OCI-M2 (cell line): Measurements from ENCODE around the gene CORO2B.

ENCODE experiments used
- DNase-seq: peaks from one replicate; lab custom pipeline; 2025; ENCODE audit not compliant: unreplicated experiment; lab: John Stamatoyannopoulos, UW

Gene CORO2B

DNA sequence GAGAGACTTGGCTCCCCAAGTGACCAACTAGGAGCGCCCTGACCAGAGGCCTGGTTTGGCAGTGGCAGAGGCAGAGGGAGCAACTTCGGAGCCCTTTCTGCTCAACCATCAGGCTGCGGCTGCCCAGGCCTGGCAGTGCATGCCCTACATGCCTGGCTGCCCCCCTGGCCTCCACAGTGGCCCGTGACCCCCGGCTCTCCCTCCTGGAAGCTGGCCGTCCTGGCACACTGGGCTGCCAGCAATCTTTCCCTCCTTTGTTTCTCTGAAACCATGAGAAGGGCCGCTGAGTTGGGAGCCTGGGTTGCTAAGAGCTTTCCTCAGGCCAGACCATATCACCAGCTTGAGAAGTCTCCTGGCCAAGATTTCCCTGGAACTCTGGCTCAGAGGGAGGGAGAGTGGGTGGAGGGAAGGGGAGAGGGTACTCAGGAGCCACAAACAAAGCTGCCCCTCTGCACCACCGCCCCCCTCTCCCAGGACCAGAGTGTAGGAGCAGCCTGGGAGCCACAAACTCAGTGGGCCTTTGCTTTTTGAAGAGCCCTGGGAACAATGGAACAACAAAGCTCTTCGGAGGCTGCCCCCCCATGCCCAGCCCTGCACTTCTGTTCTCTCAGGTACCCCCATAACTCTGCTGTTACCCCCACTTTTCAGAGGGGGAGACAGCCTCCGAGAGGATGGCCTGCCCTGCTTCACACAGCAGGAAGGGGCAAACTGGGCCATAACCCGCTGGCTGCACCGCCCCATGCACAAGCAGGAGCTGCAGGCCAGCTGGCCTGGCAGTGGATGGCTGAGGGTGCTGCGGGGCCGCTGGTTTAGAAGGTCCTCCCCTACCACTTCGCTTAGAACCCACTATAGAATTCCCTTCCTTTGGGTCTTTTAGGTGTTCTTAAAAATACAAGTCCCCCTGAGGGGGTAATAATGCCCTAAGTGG lies 11.3 kb downstream of the CORO2B start:
- no peak for DNase-seq

DNA sequence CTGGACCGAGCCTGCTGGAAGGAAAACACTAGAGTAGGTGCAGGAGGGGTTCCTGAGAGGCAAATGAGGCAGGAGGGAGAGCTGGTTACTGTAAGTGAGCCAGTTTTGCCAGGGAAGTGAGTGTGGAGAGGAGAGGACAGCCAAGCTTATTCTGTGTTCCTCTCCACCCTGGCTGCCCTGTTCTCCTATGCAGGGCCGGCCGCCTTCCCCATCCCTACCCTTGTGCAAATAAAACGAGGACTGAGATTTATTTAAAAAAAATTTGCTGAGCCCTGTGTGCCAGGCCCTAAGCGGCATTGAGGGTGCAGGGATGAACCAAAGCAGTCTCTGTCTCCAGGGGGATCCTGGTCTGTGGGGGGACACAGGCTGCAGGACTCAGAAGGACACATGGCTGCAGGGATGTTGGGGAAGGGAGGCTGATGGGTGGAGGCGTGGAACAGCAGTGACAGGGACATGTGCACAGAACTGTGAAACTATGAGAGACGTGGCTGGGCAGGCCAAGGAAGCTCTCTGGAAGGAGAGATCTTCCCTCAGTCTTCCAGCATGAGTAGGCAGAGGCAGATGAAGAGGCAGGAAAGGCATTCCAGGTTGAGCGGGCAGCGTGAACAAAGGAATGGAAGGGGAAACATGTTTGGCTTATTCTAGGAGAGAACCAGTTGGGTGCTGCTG lies 12.1 kb downstream of the CORO2B start:
- no peak for DNase-seq

- no peak for DNase-seq
Measured at GRCh38 chr15:68592054-68592453, 13.3 kb downstream of the CORO2B start.

DNA sequence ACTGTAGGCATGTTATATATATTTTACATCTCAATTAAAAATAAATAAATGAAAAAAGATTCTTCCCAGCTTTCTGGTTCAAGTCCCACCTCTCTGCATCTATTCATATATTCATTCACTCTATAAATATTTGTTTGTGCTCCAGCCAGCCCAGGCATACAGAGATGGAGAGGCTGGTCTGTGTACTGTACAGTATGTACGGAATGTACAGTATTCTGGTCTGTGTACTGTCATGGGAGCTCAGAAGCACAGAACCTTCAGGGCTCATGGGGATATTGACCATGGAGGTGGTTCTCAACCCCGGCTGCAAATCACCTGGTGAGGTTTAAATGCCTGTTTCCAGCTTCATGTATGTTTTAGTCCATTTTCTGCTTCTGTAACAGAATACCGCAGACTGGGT lies 13.8 kb downstream of the CORO2B start:
- no peak for DNase-seq

GRCh38 chr15:68593341-68593740 lies 14.5 kb downstream of the CORO2B start:
- no peak for DNase-seq

DNA sequence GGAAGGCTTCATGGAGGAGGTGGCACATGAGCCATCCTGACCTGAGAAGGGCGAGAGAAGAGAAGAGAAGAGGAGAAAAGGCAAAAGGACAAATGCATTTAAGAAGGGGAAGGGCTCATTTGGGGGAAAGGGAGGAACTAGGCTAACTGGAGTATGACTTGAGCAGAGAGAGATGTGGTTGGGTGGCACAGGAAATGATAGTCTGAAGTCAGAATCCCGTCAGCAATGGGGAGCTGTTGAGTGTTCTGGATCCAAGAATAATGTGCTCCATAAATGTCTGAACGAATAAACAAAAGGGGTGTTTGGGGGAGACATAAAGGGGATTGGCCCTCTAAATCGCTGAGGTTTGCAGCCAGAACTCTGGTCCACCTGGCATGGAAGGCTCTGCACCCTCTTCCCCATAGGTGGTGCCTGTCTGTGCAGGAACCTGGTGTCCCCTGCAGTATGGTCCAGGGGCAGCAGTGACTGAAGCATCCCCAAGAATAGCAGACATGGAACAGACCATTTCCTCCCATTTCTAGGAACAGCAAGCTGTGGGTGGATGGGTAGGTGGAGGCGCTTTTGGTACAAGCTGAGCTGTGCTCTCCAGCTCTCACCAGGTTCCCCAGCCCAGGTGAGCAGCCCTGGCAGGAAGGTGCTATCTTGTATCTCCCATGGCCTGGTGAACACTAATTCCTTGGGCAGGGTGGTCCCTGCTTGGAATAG lies 15.2 kb downstream of the CORO2B start:
- no peak for DNase-seq

DNA sequence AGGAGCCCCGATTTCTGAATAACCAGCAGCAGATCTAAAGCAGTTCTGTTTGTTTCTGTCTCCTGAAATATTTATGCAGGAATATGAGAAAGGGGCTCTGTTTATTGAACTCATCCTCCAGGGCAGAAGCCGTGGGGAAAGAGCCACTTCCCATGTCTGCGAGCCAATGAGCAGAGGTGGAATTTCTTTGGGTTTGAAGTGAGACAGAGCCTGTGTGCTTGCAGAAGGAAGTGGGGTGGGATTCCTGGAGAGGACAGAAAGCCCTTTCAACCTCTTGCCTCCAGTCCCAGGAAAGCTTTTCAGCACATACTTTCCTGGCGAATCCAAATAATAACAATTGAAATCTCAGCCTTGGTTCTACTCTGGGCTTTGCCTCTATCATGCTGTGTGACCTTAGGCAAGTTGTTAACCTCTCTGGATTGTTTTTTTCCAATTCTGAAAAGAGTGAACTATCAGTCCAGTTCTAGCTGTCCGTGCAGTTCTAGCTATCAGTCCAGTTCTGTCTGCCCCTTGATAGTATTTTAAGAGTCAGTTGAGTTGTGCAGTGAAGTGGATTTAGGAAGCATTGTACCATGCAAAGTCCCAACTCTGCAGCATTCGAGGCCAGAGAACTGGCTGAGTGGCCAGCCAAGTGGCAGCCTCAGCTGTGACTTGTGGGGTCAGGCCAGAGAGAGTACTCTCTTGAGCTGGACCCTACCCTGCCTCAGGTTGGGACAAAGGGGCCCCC lies 15.9 kb downstream of the CORO2B start:
- no peak for DNase-seq

DNA sequence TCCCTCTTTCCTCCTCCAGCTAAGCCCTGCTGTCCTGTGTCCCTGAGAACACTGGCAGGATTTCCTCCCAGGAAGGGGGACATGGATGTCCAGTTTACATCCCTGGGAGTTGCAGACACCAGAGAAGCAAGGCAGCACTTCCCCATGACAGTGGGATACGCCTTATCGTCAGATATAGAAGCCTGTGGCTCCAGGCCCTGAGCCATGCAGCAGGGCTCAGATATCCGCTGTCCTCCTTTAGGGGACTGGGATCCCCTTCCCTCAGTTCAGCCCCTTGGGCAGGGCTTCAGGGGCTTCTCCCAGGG lies 16.4 kb downstream of the CORO2B start:
- no peak for DNase-seq

DNA sequence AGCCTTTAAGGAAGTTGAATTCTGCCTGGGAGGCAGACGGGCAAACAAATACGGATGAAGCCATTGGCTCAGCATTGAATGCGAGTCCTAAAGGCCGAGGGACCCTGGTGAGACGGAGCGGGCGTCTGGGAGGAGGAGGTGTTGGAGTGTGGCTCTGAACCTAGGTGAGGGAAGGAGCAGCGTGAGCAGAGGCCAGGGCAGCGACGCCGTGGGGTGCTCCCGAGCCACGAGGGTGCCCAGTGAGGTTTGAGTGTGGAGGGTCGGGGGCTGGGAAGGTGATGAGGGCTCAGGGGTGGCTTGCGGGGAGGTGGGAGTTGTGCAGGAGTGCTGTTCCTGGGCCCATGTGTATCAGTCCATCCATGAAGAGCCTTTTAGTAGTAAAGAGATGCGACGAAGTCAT lies 17.0 kb downstream of the CORO2B start:
- no peak for DNase-seq

DNA sequence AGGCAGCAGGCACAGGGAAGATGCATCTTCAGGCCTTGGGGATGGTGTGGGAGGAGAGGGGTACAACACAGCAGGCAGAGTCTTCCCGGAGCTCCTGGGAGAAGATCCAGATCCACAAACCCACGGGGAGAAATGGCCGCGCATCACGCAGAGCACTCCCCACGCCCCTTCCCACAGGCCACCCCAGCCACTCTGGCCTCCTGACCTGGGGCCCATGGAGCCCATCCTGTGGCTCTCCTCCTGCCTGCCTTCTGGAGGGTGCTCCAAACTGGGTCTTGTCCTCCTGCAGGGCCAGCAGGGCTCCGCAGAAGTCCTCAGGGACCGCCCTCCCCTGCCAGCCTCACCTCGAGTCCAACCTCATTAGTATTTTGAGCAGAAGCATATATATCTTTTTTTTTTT lies 17.9 kb downstream of the CORO2B start:
- DNase-seq, result no peak

- no peak for DNase-seq
Measured at GRCh38 chr15:68597581-68597980, 18.8 kb downstream of the CORO2B start.

DNA sequence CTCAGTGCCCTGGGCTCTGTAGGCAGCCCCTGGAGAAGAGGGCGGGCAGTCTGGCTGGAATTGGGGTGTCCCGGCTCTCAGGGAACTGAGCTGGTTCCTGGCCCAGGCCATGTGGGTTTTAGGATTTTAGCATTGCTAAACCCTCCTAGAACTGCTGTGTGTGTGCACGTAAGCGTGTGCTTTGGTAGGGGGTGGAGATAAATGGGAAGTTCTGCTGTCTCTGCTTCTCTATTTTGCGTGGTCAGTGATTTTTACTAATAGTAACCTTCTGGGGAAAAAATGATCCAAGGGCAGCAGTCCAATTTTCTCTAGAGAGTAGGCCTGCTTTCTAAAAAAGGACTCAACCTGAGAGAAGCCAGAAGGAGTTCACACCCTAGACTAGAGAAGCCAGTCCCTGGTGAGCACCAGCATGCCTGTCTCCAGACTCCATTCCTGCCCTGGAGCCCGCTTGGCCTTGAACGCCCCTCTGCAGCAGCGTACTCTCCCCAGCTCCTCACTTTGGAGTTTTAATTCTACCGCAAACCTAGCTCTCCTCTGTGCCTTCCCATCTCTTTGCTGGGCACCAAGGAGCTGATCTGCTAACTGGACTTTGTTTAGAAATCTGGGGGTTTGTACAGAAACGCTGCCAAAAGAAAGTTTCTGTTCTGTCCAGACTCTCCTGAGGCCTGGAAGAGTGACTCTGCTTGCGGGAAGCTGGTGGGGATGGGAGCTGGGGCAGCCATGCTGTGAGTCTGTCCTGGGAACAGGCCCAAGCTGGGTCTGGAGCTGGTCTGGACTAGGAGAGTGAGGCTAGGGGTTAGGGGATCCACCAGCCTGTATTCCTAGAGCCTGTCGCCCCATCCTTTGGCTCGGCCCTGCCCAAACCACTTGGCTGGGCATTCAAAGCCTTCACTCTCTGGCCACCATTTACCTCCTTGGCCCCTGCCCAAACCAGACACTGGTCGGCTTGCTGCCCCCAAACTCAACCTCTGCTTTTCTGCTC lies 19.7 kb downstream of the CORO2B start:
- DNase-seq, result no peak

DNA sequence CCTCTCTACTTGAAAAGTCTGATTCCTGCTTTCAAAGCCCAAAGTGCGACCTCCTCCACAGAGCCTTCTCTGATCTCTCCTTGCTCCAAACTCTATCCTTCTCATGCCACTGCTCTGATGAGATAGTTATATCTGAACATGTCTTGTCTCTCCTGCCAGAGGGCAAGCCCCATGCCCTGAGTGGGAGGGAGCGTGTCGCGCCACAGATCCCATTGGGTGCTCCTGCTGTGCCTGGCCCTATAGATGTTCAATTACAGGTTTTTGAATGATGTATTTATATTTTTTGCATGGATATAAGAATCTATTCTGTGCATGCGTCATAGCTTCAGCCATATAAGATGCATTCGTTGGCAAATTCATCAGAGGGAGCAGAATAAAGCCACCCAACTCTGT lies 20.4 kb downstream of the CORO2B start:
- no peak for DNase-seq

DNA sequence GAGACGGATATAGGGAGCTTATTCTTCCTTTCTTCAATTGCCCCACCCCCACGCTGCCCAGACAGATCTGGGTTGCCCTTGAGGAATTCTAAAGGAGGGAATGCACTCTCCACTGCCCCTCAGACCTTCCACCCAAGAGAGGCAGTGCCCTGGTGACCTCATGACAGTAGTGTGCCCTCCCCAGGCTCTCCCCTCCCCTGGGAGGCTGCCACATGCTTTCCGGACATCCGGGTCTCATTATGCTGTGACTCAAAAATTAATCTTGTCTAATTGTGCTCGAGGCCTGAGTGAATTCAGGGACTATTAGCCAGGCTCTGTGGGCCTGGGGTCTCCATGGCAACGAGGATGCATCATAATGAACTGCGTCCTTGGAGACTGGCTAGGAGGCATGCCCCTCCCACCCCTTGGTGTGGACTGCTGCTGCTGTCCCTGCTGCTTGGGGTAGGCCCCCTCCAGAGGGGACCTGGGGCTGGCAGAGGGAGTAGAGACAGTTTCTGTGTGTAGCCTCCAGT lies 20.8 kb downstream of the CORO2B start:
- no peak for DNase-seq

DNA sequence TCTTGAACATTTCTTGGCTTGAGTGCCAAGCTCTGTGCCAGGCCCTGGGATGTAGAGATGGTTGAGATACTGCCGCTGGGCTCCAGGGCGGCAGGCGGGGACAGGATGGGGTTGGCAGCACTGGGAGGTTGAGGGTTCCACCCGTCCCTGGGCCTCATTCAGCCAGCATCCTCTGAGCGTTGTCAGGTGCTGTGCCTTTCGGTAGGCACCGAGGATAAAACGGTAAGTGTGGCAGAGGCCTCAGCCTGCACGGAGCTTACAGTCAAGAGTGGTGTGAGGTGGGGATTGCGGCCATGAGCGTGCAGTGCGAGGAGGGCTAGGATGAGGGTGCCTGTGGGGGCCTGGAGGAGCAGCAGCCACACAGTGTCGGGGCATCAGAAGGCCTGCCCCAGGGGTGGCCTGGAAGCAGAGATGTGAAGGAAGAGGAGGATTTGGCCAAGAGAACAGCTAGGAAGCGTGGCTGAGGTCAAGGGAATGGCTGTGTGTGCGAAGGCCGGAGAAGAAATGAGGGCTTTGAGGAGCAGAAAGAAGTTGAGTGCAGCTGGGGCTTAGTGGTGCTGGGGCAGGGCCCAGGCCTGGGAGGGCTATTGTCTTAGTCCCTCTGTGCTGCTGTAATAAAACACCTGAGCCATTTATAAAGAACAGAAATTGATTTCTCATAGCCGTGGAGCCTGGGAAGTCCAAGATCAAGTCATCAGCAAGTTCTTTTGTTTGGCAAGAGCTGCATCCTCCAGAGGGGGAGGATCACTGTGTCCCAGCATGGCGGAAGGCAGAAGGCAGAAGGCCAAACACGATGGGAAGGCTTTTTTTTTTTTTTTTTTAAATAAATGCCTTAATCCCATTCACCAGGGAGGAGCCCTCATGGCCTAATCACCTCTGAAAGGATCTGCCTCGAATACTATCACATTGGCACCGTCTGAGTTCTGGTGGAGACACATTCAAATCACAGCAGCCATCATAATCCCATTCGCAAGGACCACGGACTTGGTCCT lies 22.7 kb downstream of the CORO2B start:
- no peak for DNase-seq

DNA sequence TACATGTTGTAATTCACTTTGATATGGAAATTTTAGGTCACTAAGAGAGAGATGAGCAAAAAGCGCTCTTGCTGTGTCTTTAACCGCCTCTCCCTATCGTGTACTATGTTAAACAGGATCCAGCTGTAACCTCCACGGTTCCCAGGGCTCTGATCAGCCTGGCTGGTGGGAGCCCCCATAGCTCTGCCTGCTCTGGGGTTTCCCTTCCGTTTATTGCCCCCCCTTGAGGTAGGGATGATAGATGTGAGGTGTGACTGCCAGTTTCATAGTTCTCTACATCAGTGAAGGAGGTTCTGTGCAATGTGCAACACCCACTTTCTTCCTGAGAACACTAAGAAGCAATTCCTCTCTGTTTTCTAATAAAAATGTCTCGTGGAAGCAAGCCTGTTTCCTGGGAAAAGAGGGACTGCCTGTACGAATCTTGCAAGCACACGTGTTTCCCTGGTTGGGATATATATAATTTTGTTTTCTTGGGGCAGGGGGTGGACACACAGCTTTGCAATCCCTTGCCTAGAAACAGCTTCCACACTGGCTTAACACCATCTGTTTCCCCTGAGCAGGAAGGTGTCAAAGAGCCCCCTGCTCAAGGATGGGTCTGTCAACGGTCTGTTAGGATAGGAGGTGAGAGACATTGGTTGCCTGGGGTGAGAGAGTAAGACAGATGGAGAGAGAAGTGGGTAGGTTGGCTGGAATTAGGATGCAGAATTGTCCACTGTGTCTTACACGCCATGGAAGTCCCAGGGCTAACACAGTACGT lies 23.8 kb downstream of the CORO2B start:
- DNase-seq, result no peak

GRCh38 chr15:68603216-68603595 lies 24.4 kb downstream of the CORO2B start:
- no peak for DNase-seq

- no peak for DNase-seq
Measured at GRCh38 chr15:68603951-68604350, 25.2 kb downstream of the CORO2B start.
